Hematopoietic multipotent progenitor cell treated with erythropoietin and hydrocortisone succinate and interleukin-3 and kit ligand, for 8 days (in vitro differentiated cells): Measurements from ENCODE around the gene ERC1.
A peak's percentile ranks its signal among the peaks of the same experiment; 100 is the strongest.
"Not testable (repeated sequence)": the region's sequence is repeated elsewhere in the genome, so short reads cannot be mapped to it uniquely, and the experiment has no call there.

Experiments used
- DNase-seq: peaks from one replicate; pipeline ENCODE4 v3.0.0-alpha.2; 2015

ERC1 gene

DNA sequence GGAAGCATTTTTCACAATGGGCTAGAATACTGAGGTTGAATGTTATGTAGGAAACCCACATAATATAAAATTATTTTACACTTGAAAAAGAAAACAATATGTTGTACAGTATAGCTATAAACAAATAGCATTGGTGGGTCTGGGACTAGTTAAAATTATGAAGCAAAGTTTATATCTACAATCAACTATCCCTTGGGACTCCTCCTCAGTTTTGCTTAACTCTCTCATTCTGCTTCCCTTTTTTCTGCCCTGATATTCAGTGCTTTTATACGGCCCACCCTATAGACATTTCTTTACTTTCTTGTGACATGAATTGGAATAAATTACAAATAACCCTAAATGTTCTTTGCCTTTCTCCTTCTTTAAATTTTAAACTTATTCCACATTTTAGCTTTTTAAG lies 302.9 kb downstream of the ERC1 start:
- DNase-seq, result no peak

DNA sequence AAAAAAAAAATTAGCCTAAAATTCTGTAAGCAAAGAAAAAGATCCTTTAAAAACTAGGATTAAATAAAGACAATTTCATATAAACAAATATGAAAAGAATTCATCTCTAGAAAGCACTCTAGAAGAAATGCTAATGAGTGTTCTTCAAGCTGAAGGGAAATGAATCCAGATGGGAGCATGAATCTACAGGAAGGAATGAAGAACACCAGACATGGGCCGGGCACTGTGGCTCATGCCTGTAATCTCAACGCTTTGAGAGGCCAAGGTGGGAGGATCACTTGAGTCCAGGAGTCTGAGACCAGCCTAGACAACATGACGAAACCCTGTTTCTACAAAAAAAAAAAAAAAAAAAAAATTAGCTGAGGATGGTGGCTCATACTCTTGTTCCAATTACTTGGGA lies 306.2 kb downstream of the ERC1 start:
- DNase-seq, result no peak

DNA sequence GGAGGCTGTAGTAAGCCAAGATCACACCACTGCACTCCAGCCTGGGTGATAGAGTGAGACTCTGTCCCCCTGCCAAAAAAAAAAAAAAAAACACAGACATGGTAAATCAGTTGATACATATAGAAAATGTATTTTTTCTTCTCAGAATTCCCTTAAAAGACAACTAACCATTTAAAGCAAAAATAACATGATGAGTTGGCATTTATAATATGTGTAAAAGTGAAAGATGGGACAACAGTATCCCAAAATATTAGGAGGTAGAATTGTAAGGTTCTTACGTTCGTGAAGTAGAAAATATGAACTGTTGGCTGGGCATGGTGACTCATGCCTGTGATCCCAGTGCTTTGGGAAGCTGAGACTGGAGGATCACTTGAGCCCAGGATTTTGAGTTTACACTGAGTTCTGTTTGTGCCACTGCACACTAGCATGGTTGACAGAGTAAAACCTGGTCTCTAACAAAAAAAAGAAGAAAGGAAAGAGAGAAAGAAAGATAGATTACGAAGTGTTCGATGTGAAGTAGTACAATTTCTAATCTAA lies 306.7 kb downstream of the ERC1 start:
- no peak for DNase-seq

- DNase-seq, result no peak
Observed at GRCh38 chr12:1300460-1300859, 309.4 kb downstream of the ERC1 start.

DNA sequence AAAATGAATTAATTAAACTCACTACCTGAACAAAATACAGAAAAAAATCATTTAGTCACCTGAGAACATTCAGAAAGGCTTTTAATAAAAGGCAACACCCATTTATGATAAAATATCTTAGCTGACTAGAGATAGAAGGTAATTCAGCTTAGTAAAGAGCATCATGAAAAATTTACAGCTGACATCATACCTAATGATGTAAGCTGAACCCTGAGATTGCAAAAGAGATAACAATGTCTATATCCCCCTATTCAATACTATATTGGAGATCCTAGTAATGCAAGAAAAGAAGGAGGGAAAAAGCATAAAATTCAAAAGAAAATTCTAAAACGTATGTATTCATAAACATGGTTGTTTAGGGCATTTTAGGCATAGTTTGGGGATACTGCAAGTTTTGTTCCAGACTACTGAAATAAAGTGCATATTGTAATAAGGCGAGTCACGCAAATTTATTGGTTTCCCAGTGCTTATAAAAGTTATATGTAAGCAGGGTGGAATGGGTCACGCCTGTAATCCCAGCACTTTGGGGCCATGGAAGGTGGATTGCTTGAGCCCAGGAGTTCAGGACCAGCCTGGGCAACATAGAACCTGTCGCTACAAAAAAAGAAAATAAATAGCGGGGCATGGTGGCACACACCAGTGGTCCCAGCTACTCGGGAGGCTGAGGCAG lies 311.3 kb downstream of the ERC1 start:
- DNase-seq, result no peak

DNA sequence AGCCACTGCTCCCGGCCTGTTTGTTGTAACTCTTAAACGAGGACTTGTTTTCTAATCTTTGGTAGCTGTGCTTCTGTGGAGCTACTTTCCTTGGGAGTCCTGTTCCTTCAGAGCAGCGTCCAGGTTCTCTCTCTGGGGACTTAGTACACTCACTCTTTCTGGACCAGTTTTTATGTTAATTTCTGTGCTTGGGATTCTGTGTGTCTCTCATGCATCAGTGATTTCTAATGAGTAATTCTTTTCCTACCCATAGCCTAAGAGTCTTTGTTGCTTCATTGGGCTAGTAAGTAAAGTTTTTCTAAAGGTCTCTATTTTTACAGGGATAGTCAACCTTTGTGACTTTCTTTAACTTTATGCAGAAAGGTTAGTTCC lies 314.0 kb downstream of the ERC1 start:
- peak; percentile 39 for DNase-seq

DNA sequence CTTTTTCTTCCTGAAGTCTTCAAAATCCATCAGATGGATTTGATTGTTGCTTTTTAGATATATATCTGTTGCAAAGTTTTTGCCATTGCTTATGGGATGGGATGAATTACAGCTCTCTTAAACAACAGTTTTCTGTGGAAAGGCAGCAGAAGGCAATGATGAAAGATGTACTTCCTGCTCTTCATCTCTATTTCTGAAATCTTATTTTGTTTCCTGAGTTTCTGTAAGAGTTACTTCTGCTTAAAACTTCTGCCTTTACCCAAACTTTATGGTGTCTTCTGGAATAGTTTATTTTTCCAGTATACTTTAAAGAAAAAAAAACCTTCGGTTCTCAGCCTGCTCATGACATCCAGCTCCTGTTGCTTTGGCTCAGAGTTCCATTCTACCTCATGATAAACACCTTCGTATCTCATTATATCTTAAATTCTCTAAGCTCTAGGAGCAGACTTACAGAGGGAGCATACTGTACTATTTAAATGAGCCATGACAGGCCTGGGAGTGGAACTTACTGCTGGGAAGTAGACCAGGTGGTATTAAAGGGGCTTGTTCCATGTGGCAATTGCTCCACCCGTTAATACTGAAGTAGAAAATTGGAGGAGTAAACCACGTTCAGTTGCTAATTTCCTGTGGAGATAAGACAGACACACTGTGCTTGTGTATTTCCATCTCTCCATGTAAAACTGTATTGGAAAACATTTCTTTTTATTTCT lies 314.9 kb downstream of the ERC1 start:
- DNase-seq, result peak; percentile 78

GRCh38 chr12:1306817-1307216 lies 315.8 kb downstream of the ERC1 start:
- DNase-seq, result no peak

GRCh38 chr12:1307796-1308195 lies 316.8 kb downstream of the ERC1 start:
- DNase-seq, result no peak

- no peak for DNase-seq
Observed at GRCh38 chr12:1309613-1310012, 318.6 kb downstream of the ERC1 start.

GRCh38 chr12:1310653-1311052 lies 319.6 kb downstream of the ERC1 start:
- no peak for DNase-seq

DNA sequence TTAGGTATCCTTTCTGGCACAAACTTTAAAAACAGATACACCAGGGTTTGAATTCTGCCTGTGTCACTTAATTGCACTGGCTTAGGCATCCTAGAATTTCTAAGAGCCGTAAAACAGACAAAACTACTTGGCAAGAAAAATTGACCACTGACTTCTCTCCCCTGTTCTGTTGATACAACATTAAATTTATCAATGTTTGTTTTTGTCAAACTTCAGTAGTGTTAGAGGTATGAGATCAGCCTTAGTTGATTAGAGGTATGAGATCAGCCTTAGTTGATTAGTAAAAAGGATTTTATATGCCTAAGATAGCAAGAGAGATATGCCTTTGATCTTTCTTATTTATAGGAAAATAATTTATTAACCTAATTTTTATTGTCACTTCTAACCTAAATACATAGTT lies 320.1 kb downstream of the ERC1 start:
- DNase-seq, result no peak

DNA sequence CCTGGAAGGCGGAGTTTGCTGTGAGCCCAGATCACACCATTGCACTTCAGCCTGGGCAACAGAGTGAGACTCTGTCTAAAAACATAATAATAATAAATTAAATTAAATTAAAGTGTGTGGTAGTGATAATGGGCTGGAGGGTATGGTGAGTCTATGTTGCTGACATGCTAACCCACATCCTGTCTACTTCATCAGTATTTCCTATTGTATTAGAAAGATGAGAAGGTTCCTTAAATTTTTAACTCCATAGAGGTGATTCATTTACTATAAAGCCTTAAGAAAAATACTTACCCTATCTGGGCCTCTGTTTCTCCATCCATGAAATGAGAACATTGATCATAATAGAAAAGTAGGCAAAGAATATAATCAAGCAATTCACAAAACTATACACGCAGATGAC lies 322.9 kb downstream of the ERC1 start:
- no peak for DNase-seq

DNA sequence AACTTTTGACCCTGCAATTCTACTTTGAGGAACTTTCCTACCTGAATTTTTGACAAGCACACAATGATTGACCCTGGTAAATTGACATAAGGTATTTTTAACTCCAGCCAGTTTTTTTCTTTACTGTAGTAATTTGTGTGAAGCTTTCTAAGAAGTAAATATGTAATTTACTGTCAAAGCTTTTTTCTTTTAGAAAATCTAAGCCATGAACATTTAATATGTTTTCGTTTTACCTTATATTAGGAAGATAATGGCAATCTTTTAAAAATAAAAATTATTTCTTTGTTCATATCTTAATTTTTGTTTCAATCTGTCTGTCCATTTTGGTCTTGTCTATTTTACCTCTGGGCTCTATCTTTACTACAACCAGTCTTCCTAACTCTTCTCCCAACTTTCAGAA lies 323.5 kb downstream of the ERC1 start:
- DNase-seq, result no peak

DNA sequence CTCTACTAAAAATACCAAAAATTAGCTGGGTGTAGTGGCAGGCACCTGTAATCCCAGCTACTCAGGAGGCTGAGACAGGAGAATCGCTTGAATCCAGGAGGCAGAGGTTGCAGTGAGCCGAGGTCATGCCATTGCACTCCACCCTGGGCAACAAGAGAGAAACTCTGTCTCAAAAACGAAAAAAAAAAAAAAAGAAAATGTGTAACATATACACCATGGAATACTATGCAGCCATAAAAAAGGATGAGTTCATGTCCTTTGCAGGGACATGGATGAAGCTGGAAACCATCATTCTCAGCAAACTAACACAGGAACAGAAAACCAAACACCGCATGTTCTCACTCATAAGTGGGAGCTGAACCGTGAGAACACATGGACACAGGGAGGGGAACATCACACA lies 326.0 kb downstream of the ERC1 start:
- not testable (repeated sequence) for DNase-seq

GRCh38 chr12:1318327-1319031 lies 327.5 kb downstream of the ERC1 start:
- no peak for DNase-seq

GRCh38 chr12:1319212-1319611 lies 328.2 kb downstream of the ERC1 start:
- DNase-seq, result no peak

DNA sequence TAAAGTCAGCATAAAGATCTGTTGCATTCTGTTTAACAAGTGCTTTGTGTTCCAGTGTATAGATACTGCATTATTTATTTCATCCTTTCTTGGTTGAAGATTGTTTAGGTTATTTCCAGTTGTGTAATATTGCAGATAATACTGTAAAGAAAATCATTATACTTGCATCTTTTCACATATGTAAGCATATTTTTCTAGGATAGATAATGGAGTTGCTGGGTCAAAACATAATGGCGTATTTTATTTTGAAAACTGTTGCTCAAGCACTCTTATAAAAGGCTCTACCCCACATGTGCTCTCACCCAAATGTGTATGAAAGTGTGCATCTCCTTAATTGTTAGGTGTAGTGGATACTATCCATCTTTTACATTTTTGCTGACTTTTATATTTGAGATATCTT lies 329.0 kb downstream of the ERC1 start:
- DNase-seq, result no peak

DNA sequence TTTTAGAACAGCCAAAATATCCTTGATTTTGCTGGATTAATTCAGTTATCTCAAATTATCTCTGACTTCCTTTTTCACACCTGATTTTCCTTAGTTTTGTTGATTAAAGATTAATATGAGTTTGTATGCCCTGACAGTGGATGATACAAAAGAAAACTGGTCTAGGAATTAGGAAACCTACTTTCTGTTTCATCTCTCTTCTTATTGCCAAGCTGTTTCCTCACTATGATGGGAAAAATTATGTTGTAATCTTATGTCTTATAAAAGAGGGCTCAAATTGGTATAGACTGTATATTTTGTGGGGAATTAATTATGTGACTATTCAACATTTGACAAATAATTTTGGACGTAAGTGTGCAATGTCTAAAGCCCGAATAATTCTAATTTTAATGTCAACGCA lies 331.8 kb downstream of the ERC1 start:
- no peak for DNase-seq

DNA sequence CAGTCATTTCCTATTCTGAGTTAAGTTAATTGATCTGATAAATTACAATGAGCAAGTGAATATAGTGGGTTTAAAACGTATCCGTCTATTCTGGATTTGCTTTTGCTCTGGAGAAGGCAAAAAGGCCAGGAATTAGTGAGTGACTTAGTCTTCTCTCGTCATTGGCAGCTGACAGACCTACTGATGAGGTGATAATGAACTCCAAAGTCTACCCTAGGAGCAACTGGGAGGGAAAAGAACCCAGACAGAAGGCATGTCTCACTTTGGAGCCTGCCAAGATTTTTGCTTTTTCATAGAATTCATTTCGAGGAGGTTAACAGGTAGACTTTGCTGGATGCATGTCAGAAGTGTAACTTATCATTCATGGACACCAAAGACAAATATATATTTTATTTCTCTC lies 333.1 kb downstream of the ERC1 start:
- no peak for DNase-seq

DNA sequence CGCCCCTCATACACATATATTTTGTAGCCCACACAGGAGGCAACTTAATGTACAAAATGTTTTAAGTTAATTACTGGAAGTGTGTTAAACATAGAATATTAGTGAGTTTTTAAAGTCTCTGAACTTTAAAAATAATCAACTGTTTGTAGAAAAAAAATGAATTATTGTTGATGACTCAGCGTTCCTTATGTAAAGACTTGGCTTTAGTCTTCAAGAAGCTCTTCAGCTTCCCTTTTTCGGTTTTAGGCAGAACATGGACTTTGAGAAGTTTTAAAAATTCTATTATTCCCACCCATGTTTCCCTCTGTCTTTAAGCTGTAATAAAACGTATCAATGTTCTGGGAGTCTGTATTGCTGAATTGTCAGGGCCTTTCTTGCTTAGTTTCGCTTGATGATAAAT lies 333.9 kb downstream of the ERC1 start:
- no peak for DNase-seq

GRCh38 chr12:1325666-1326065 lies 334.6 kb downstream of the ERC1 start:
- no peak for DNase-seq

GRCh38 chr12:1326258-1326657 lies 335.2 kb downstream of the ERC1 start:
- DNase-seq, result no peak

GRCh38 chr12:1328391-1328790 lies 337.4 kb downstream of the ERC1 start:
- no peak for DNase-seq
